M059J (cell line): Measurements from ENCODE around the gene LNX1. TPM values are rescaled to one million over a fixed set of nuclear protein-coding genes. Genes with fewer than 3 reads are reported as not detected.

Experiments used
- DNase-seq: peaks from one replicate; pipeline ENCODE4 v3.0.0-alpha.2; 2012; ENCODE audit warnings: low read depth
- total RNA-seq: library from RNA; depleted of rRNA; stranded (reverse); fragments of >200 nt; shearing (Covaris generic); gene quantifications from 2 replicates; pipeline ENCODE4 v1.2.3, GENCODE V29; 2014; rRNA removed

Gene LNX1
- total RNA-seq: 0.39 and 1.7 TPM in 2 replicates

GRCh38 chr4:53591372-53591892 lies at the start of gene LNX1:
Gene LNX1 (minus strand): TSS chr4:53591486. CDS start chr4:53574002, 17,484 bp downstream.
- no peak for DNase-seq

- no peak for DNase-seq
Observed at GRCh38 chr4:53640576-53641453, 49.5 kb upstream of the LNX1 start.

GRCh38 chr4:53638919-53639318 lies 47.6 kb upstream of the LNX1 start:
- no peak for DNase-seq

- no peak for DNase-seq
Observed at GRCh38 chr4:53637348-53637747, 46.1 kb upstream of the LNX1 start.

- no peak for DNase-seq
Observed at GRCh38 chr4:53635697-53636483, 44.6 kb upstream of the LNX1 start.

GRCh38 chr4:53633608-53634007 lies 42.3 kb upstream of the LNX1 start:
- peak; percentile 2 for DNase-seq

GRCh38 chr4:53629296-53629695 lies 38.0 kb upstream of the LNX1 start:
- DNase-seq: no peak

- DNase-seq: no peak
Observed at GRCh38 chr4:53626491-53626890, 35.2 kb upstream of the LNX1 start.

GRCh38 chr4:53625888-53626287 lies 34.6 kb upstream of the LNX1 start:
- DNase-seq: no peak

GRCh38 chr4:53622739-53623151 lies 31.5 kb upstream of the LNX1 start:
- peak; percentile 42 for DNase-seq

- DNase-seq: peak; percentile 46
Observed at GRCh38 chr4:53620956-53621355, 29.7 kb upstream of the LNX1 start.

GRCh38 chr4:53619431-53619830 lies 28.1 kb upstream of the LNX1 start:
- DNase-seq: no peak

- no peak for DNase-seq
Observed at GRCh38 chr4:53618321-53618720, 27.0 kb upstream of the LNX1 start.

GRCh38 chr4:53617101-53617680 lies 25.9 kb upstream of the LNX1 start:
- peak; percentile 5 for DNase-seq

GRCh38 chr4:53616219-53616618 lies 24.9 kb upstream of the LNX1 start:
- no peak for DNase-seq

GRCh38 chr4:53614591-53614990 lies 23.3 kb upstream of the LNX1 start:
- DNase-seq: peak; percentile 15

GRCh38 chr4:53613428-53613827 lies 22.1 kb upstream of the LNX1 start:
- DNase-seq: no peak

- no peak for DNase-seq
Observed at GRCh38 chr4:53608649-53609048, 17.4 kb upstream of the LNX1 start.

GRCh38 chr4:53608242-53608641 lies 17.0 kb upstream of the LNX1 start:
- DNase-seq: no peak

GRCh38 chr4:53605783-53606182 lies 14.5 kb upstream of the LNX1 start:
- no peak for DNase-seq

GRCh38 chr4:53602390-53602789 lies 11.1 kb upstream of the LNX1 start:
- DNase-seq: no peak

- no peak for DNase-seq
Observed at GRCh38 chr4:53601251-53601764, 10.0 kb upstream of the LNX1 start.
